ENCODE measurements around the gene SIDT1.

DNA sequence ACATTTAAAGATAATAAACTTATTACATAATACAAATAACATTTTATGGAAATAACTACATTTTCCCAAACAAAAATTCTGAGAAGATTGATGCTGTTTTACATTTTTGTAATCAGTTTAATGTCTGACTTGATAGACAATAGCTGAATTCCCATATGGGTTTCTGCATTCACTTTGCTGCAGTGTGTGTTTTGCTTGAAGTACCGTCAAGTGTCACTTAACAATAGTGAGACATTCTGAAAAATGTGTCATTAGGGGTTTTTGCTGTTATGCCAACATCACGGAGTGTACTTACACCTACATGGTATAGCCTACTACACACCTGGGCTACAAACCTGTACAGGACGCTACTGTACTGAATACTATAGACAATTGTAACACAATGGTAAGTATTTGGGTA lies 106.6 kb downstream of the SIDT1 start:
- TF ChIP-seq, protein P1, sequence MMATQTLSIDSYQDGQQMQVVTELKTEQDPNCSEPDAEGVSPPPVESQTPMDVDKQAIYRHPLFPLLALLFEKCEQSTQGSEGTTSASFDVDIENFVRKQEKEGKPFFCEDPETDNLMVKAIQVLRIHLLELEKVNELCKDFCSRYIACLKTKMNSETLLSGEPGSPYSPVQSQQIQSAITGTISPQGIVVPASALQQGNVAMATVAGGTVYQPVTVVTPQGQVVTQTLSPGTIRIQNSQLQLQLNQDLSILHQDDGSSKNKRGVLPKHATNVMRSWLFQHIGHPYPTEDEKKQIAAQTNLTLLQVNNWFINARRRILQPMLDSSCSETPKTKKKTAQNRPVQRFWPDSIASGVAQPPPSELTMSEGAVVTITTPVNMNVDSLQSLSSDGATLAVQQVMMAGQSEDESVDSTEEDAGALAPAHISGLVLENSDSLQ (IDR thresholded peaks at IDR 0.05) = no peak
- TF ChIP-seq CTBP1 (IDR thresholded peaks at IDR 0.05; ENCODE audit: borderline replicate concordance) (no peak), SP1 (IDR thresholded peaks at IDR 0.05) (no peak), FOXM1 (IDR thresholded peaks at IDR 0.05; ENCODE audit: borderline replicate concordance) (no peak), HDGF (IDR thresholded peaks at IDR 0.05; ENCODE audit: borderline replicate concordance) (no peak), TARDBP (IDR thresholded peaks at IDR 0.05) (no peak), LEF1 (IDR thresholded peaks at IDR 0.05; ENCODE audit: borderline replicate concordance) (no peak), ARNT (IDR thresholded peaks at IDR 0.05) (no peak), NFRKB (IDR thresholded peaks at IDR 0.05) (no peak), SUZ12 (IDR thresholded peaks at IDR 0.05) (no peak), L3MBTL2 (conservative IDR thresholded peaks at IDR 0.05) (no peak)
